CD4-positive, alpha-beta T cell treated with Interleukin-4 for 1 hour (primary cell): Measurements from ENCODE around the gene SAP130.
"Not testable (repeated sequence)": the region's sequence is repeated elsewhere in the genome, so short reads cannot be mapped to it uniquely, and the experiment has no call there.

Source experiments
- DNase-seq, 2 donors: peaks; one replicate each; pipeline ENCODE4 v3.0.0-alpha.2; 2020 to 2022

Gene SAP130

DNA sequence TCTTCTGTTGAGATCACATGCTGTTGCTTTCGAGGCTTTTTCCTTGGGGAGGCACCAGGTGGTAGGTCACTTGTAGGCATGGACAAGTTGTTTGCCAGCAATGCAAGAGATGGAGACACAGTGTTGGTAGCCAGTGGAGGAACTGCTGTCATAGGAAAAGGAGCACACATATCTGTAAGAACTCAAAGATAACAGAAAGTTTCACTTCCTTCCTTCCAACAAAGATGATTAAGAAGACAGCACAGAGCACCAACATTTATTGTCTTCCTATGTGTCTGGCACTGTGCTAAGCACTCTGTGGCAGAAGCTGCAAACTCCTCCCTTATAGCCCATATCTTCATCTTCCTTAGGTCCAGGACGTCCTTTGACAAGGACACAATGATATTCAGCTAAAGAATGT is 77.6 kb downstream of the SAP130 start:
- no peak for DNase-seq

DNA sequence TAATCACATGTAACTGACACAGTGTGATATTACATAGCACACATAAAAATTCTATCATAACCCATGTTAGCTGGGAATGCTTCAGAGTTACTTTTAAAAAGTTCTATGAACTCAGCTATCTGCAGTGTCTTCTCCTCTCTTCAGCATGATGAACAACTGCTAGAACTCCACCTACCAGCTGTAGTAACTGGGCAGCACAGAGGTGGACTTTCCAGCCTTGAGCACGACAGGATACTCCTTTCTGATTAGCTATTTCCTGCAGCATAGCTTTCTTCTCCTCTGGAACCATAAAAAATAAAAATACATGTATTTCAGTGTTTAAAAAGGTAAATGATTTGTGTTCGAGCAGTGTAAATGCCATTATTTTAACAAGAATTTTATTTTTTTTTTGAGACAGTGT is 82.6 kb downstream of the SAP130 start:
- DNase-seq: no peak

DNA sequence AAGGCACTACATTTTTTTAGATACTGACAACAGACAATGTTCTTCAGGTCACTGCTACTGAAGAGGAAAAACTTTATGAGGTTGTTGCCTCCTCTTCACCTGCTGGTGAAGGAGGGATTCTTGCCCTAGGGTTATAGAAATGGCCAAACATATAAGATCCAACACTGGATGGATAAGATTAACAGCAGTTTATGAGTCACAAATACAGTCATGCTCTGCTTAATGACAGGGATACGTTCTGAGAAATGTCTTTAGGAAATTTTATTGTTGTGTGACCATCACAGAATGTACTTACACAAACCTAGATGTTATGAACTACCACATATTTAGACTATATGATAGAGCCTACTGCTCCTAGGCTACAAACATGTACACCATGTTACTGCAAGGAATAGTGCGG is 84.7 kb downstream of the SAP130 start:
- no peak for DNase-seq

DNA sequence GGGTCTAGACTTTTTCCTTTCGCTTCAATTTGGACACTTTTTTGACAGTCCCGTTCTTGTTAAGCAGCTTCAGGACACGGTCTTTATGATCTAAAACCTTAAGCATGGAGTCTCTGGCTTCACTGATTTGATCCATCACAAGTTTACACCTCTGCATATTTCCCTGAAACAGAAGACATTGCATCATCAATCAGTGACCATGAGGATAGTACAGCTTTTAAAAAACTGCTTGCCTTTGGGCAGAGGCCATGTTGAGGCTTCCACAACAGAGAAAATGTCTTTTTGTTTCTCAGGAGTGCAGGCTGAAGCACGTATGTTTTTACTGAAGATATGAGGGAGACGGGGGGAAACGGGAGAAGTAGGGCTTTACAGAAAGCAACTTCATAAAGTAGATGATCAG is 85.9 kb downstream of the SAP130 start:
- no peak for DNase-seq

DNA sequence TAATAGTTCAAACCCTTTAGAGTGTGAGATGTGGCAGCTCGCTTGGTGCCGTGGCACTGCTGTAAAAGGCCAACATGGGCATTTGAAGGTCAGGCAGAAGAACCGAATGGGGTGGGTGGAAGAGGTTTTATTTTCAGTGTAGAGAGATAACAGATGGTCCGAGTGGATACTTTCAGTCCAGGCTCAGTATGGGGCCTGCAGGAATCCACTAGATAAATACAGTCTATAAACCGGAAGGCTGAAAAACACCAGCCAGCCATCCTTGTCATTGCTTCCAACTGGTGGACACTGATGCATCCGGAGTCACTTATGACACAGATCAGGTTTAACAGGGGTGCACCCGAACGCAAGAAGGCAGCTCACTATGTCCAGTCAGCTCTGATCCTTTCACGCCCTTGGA is 86.4 kb downstream of the SAP130 start:
- no peak for DNase-seq

DNA sequence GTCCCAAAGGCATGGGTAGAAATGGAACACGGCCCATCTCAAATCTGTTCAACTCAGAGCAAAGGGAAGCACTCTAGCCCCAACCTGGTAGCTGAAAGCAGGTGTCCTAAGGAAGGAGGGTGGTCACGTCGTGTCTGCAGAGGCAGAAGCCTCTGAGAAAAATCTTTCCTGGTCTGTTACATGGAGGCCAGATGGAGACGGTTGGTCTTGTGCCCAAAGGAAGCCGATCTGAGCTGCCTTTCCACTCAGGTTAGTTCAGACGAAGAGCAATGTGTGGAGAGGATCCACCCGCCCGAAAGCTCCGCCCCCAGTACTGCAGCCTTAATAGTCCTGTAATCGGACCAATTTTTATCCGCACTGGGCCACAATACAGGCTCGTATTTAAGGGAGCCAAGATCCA is 87.2 kb downstream of the SAP130 start:
- DNase-seq: no peak

DNA sequence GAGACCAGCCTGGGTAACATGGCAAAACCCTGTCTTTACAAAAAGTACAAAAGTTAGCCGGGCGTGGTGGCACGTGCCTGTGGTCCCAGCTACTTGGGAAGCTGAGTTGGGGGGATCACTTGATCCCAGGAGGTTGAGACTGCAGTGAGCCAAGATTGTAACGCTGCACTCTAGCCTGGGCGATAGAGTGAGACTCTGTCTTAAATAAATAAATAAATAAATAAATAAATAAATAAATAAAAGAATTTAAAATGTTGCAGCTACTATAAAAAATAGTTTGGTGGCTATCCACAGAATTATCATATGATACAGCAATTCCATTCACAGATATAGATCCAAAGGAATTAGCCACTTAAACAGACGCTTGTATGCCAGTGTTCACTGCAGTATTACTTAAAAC is 92.5 kb downstream of the SAP130 start:
- no peak for DNase-seq

DNA sequence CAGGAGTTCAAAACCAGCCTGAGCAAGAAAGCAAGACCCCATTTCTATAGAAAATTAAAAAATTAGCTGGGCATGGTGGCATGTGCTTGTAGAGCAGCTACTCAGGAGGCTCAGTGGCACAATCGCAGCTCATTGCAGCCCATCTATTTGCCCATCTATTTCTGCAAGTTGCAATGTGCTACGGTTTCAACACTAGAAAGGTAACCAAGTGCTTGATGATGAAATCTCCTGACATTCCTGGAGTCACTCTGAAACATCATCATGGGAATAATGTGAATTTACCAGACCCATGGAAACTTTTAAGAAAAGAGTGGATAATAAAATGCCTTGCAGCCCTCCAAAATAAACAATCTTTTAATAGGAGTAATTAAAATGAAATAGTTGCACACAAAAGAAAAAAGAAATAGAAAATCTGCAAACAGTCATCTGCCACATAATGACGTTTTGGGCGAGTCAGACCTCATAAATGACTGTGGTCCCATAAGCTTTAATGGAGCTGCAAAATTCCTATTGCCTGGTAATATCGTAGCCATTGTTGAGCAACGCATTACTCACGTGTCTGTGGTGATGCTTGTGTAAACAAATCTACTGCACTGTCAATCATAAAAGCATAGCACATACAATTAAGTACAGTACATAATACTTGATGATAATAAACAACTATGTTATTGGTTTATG is 95.5 kb downstream of the SAP130 start:
- no peak for DNase-seq

DNA sequence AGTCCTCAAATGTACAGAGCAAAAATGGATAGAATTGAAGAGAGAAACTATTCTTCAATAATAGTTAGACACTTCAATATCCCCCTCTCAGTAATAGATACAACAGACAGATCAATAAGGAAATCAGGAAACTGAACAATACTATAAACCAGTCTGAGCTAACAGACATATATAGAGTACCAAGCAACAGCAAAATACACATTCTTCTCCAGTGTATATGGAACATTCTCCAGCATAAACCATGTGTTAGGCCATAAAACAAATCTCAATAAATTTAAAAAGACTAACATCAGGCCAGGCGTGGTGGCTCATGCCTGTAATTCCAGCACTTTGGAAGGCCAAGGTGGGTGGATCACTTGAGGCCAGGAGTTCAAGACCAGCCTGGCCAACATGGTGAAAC is 98.4 kb downstream of the SAP130 start:
- no peak for DNase-seq

DNA sequence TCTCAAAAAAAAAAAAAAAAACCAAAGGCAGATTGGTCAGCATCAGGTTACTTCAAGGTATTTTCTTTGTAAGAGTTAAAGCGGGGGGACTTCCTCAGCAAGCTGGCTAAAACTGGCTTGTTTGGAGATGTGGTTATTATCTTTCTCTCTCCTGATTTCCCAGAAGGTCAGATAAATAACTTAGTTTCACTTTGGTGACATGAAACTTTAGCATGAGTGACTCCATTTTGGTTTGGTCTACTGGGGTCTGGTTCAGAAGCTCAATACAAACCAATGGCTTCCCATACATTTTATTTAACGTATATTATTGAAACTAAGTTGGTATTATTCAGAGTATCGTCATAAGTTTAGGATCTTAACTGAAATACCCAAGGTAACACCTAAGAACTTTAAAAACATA is 100.5 kb downstream of the SAP130 start:
- no peak for DNase-seq

DNA sequence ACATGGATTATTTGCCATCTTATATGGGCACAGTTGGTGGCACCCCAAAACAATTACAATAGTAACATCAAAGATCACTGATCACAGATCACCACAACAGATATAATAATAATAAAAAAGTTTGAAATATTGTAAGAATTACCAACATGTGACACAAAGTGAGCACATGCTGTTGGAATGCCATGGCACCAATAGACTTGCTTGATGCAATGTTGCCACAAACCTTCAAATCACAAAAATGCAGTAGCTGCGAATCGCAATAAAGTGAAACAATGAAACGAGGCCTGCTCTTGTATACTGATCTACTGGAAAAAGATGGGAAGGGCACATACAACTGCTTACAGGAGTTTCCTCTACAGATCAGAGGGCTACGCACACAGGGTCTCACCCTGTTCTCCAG is 109.9 kb downstream of the SAP130 start:
- DNase-seq: no peak

DNA sequence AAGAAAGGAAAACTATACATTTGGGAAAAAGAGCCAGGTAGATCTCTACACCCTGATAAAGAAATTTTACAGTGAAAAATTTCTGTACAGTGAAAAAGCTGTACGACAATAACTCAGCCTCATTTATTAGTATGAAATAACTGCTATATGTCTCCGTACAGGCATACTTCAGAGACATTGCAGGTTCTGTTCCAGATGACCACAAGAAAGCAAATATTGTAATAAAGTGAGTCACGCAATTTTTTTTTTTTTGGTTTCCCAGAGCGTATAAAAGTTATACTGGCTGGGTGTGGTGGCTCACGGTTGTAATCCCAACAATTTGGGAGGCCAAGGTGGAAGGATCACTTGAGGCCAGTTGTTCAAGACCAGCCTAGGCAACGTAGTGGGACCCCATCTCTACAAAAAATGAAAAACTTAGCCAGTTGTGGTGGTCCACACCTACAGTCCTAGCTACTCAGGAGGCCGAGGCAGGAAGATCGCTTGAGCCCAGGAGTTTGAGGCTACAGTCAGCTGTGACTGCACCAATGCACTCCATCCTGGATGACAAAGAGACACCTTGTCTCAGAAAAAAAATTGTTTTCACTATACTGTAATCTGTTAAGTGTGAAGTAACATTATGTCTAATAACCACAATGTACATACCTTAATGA is 113.9 kb downstream of the SAP130 start:
- DNase-seq: no peak

DNA sequence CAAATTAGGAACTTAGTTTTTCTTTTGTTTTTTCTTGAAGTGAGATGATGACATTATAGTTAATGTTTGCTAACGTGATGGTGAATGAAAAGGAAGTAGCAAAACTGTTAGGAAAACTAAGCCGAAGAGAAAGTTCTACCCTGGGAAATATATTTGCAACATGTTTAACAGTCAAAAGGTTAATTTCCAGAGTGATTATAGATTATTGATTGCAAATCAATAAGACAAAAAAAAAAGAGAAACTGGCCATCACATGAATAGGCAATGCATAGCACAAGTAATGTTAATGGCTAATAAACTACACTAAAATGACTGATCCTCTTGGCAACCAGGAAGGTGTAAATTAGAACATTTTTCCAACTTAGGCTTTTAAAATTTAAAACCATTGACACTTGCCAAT is 116.1 kb downstream of the SAP130 start:
- no peak for DNase-seq

DNA sequence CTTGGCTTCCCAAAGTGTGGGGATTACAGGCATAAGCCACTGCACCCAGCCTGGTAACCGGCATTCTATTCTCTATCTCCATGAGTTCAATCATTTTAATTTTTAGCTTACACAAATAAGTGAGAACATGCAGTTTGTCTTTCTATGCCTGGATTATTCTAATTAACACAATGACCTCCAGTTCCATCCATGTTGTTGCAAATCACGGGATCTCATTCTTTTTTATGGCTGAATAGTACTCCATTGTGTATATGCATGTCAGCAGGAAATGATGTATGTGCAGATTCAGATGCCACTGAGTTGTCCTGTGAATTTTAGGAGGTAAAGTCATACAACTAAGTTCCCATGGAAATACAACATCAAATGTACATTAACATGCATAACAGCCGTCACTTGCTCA is 117.4 kb downstream of the SAP130 start:
- no peak for DNase-seq

DNA sequence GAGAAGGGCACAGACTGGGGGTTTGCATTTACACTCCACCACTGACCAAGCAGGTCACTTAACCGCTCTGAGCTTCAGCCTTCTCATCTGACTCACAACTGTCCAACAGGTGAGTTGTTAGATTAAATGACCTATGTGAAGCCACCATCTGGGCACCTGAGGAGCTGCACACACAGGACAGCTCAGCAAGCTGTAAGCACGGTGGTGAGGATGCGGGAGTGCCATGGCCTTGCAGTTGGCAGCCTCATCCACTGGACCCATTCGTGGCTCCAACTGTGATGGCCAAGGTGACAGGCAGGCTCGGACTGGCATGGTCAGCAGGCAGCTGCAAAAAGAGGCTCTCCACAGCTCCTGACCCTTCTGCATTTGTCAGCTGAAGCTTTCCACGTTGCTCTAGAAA is 118.8 kb downstream of the SAP130 start:
- no peak for DNase-seq

DNA sequence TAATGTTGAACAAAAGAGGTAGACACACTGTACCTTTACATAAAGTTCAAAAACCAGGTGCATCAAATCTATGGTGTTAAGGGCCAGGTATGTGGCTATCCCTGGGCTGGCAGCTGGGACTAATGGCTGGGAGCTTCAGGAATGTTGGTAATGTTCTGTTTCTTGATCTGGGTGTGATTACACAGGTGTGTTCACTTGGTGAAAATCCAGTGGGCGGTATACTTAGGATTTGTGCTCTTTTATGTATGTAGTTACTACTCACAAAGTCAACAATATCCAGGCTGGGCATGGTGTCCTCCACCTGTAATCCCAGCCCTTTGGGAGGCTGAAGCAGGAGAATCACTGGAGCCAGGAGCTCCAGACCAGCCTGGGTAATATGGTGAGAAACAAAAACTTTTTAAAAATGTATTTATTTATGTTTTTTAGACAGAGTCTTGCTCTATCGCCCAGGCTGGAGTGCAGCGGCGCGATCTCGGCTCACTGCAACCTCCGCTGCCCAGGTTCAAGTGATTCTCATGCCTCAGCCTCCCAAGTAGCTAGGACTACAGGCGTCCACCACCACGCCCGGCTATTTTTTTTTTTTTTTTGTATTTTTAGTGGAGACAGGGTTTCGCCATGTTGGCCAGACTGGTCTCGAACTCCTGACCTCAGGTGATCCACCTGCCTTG is 120.0 kb downstream of the SAP130 start:
- DNase-seq: not testable (repeated sequence)

DNA sequence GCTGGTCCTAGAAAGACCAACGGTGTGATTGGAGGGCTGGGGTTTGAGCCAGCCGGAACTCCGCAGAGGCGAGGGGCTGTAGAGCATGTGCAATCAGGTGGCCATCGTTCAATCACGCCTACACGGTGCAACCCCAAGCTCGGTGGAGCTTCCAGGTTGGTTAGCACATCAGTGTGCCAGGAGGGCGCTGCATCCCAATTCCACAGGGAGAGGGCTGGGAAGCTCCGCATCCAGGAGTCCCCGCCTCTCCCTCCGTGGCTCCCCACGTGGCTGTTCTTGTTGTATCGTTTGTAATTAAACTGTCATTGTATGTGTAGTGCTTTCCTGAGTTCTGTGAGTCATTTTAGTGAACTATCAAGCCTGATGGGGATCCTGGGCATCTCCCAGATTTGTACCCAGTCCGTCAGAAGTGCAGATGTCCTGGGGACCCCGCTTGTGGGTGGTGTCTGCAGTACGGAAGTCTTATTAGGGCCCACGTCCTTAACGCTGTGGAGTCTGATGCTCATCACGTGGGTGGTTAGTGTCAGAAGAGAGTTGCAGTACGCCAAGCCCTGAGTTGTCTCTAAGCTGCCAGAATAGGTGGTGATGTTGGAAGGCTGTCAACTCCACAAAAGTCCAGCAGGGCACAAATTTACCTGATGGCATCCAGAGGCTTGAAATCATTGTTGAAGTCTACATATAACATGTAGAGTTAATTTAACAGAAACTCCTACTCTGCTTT is 121.5 kb downstream of the SAP130 start:
- DNase-seq: no peak

DNA sequence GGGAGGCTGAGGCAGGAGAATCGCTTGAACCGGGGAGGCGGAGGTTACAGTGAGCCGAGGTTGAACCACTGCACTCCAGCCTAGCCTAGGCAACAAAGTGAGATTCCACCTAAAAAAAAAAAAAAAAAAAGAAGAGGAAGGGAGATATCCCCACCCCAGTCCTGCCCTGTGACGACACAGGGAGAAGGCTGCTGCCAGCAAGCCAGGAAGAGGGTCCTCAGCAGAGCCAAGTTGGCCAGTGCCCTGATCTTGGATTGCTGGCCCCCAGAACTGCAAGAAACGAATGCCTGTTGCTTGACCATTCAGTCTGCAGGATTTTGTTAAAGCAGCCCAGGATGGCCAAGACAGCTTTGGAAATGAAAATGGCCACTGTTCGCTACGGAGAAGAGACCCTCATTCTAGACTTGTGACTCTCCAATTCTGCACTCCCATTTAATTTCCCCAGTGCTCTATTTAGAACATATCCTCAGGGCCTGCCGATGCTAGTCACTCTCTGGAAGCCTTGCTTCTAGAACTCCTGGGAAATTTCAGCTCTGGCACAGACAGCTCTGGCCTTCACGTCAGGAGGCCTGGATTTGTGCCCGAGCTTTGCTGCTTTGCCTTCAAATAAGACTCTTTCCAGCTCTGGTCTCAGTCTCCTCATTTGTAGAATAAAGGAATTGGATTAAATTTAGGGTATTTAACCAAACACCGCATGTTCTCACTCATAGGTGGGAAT is 126.4 kb downstream of the SAP130 start:
- no peak for DNase-seq

DNA sequence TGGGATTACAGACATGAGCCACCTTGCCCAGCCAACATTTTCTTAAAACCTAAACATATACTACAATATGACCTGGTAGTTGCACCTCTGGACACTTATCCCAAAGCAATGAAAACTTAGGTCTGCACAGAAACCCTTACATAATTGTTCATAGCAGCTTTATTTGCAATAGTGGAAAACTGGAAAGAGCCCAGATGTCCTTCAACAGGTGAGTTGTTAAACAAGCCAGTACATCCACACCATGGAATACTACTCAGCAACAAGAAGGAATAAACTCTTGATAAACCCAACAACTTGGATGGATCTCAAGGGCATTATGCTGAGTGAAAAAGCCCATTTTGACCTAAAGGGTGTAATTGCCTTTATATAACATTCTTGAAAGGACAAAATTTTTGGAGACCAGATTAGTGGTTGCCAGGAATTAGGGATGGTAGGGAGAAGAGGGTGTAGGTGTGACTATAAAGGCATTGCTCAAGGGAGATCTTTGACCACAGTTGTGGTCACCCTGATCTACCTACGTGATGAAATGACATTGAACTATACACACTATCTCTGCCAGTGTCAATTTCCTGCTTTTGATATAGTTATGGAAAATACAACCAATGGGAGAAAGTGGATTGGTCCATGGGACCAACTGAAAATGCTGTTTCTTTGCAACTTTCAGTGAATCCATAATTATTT is 130.2 kb downstream of the SAP130 start:
- no peak for DNase-seq

DNA sequence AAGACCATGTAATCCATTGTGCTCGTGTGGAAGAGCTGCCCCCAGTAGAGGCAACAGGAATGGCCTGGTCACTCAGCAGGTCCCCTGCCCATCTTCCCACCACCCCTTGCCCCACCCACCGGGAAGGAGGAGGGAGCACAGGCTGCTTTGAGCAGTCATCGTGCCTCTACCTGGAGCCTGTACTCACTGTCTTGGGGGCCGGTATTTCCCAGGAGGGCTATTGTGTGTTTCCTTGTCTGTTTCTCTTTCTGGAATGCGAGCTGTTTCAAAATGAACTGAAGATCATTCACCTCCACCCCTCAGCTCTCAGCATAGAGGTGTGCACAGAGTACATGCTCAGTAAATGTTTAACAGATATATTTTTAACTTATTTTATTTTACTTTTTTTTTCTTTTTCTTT is 134.4 kb downstream of the SAP130 start:
- DNase-seq: no peak

DNA sequence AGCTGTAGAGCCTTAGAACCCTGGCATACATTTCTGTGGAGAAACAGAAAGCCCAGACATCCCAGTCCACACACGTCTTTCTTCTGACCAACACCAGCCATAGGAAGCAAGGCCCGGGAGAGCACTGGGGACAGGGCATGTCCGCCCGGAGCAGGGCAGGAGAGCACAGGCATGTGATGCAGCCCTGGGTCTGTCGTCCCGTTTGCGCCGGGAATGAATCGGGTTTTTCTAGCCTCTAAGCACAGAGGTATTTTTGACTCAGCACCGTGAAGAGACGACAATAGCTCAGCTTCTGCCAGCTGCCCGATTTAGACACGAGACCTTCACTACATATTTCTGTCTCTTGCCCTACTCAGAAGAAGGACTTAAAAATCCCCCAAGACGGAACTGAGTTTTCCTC is 134.8 kb downstream of the SAP130 start:
- no peak for DNase-seq

DNA sequence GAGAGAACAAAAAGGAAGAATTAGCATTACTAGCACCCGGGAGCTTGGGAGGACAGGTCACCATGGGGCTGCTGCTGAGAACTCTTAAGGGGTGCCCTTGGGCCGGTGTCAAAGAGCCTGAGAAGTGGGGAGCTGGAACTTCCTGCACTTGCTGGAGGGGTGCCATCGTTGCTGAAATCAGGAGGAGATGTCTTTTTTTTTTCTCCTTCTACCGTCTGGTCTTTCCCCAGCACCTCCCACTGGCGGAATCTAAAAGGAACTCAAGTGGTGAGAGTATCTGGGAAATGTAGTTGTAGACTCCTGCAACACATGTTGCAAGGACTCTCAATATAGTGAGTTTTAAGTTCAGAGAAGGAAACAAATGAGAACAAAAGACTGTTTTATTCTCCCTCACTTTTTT is 136.0 kb downstream of the SAP130 start:
- no peak for DNase-seq
